Activated naive CD4-positive, alpha-beta T cell treated with Interleukin-2 at 50 U/mL for 16 hours (primary cell): Measurements from ENCODE around the gene ENPP6.
A peak's percentile ranks its signal among the peaks of the same experiment; 100 is the strongest.

Source experiments
- DNase-seq: peaks from one replicate; pipeline ENCODE4 v3.0.0-alpha.2; 2020

Gene ENPP6

GRCh38 chr4:184217634-184218033, at the start of gene ENPP6:
Gene ENPP6 (minus strand): TSS chr4:184217873. CDS start chr4:184217819, 54 bp downstream.
- no peak for DNase-seq

- DNase-seq = no peak
These were observed 49.5 kb upstream of the ENPP6 start for GRCh38 chr4:184267206-184267608.

GRCh38 chr4:184265546-184266351, 48.1 kb upstream of the ENPP6 start:
- no peak for DNase-seq

GRCh38 chr4:184263910-184264732, 46.4 kb upstream of the ENPP6 start:
- DNase-seq = peak; percentile 94

GRCh38 chr4:184263461-184263860, 45.8 kb upstream of the ENPP6 start:
- no peak for DNase-seq

- no peak for DNase-seq
These were observed 45.2 kb upstream of the ENPP6 start for GRCh38 chr4:184262901-184263300.

GRCh38 chr4:184261246-184261645, 43.6 kb upstream of the ENPP6 start:
- no peak for DNase-seq

GRCh38 chr4:184259866-184260265, 42.2 kb upstream of the ENPP6 start:
- DNase-seq = no peak

GRCh38 chr4:184259081-184259480, 41.4 kb upstream of the ENPP6 start:
- DNase-seq = no peak

GRCh38 chr4:184255871-184256642, 38.4 kb upstream of the ENPP6 start:
- DNase-seq = no peak

GRCh38 chr4:184255361-184255760, 37.7 kb upstream of the ENPP6 start:
- DNase-seq = no peak

- no peak for DNase-seq
These were observed 35.4 kb upstream of the ENPP6 start for GRCh38 chr4:184253072-184253420.

- DNase-seq = no peak
These were observed 34.7 kb upstream of the ENPP6 start for GRCh38 chr4:184252136-184253071.

GRCh38 chr4:184251670-184251980, 34.0 kb upstream of the ENPP6 start:
- no peak for DNase-seq

GRCh38 chr4:184250795-184251669, 33.4 kb upstream of the ENPP6 start:
- DNase-seq = no peak

GRCh38 chr4:184248216-184248615, 30.5 kb upstream of the ENPP6 start:
- no peak for DNase-seq

- DNase-seq = no peak
These were observed 29.7 kb upstream of the ENPP6 start for GRCh38 chr4:184247421-184247820.

- no peak for DNase-seq
These were observed 28.8 kb upstream of the ENPP6 start for GRCh38 chr4:184246426-184246825.

- DNase-seq = no peak
These were observed 20.5 kb upstream of the ENPP6 start for GRCh38 chr4:184238072-184238745.

- peak; percentile 53 for DNase-seq
These were observed 19.9 kb upstream of the ENPP6 start for GRCh38 chr4:184237612-184238011.

GRCh38 chr4:184235526-184235925, 17.9 kb upstream of the ENPP6 start:
- no peak for DNase-seq
